Measurements from ENCODE around the gene WNT5B.
A peak's percentile ranks its signal among the peaks of the same experiment; 100 is the strongest.

The WNT5B gene

GRCh38 chr12:1606021-1606622 is 22.9 kb upstream of the WNT5B start:
- Mint-ChIP-seq H3K36me3 (ENCODE audit: insufficient read depth) (peaks cover 7% of the 10 kb centered on the region), H3K27me3 (peaks cover 0 to 8% of the 10 kb centered on the region in 2 donors), H3K4me3 (peak overlapping the region; percentile 79 to 90), H3K9me3 (no peaks in the 10 kb centered on the region), H3K27ac (peak overlapping the region; percentile 52 to 85), H3K4me1 (ENCODE audit: low read depth in 2 of 2) (peaks cover 20 to 23% of the 10 kb centered on the region in 2 donors)
- peak in 1 of 3 experiments; percentile 23 for DNase-seq
- peak; percentile 21 for ATAC-seq (replicated peaks)

- no peak for ATAC-seq (replicated peaks)
- no peak overlapping the region for H3K27ac Mint-ChIP-seq
- H3K4me1 Mint-ChIP-seq (ENCODE audit: low read depth in 2 of 2): peaks cover 13 to 14% of the 10 kb centered on the region in 2 donors
- peaks cover 0 to 15% of the 10 kb centered on the region in 2 donors for H3K27me3 Mint-ChIP-seq
- H3K4me3 Mint-ChIP-seq: no peak overlapping the region
- no peaks in the 10 kb centered on the region for H3K9me3 Mint-ChIP-seq
- DNase-seq: no peak
- peaks cover 11% of the 10 kb centered on the region for H3K36me3 Mint-ChIP-seq (ENCODE audit: insufficient read depth)
Observed at GRCh38 chr12:1607940-1608712, 20.9 kb upstream of the WNT5B start.

GRCh38 chr12:1608713-1609119 is 20.3 kb upstream of the WNT5B start:
- peaks cover 13 to 14% of the 10 kb centered on the region in 2 donors for H3K4me1 Mint-ChIP-seq (ENCODE audit: low read depth in 2 of 2)
- peaks cover 11% of the 10 kb centered on the region for H3K36me3 Mint-ChIP-seq (ENCODE audit: insufficient read depth)
- ATAC-seq (replicated peaks): no peak
- H3K9me3 Mint-ChIP-seq: no peaks in the 10 kb centered on the region
- H3K27ac Mint-ChIP-seq: no peak overlapping the region
- H3K27me3 Mint-ChIP-seq: peaks cover 0 to 15% of the 10 kb centered on the region in 2 donors
- H3K4me3 Mint-ChIP-seq: no peak overlapping the region
- DNase-seq: no peak

DNA sequence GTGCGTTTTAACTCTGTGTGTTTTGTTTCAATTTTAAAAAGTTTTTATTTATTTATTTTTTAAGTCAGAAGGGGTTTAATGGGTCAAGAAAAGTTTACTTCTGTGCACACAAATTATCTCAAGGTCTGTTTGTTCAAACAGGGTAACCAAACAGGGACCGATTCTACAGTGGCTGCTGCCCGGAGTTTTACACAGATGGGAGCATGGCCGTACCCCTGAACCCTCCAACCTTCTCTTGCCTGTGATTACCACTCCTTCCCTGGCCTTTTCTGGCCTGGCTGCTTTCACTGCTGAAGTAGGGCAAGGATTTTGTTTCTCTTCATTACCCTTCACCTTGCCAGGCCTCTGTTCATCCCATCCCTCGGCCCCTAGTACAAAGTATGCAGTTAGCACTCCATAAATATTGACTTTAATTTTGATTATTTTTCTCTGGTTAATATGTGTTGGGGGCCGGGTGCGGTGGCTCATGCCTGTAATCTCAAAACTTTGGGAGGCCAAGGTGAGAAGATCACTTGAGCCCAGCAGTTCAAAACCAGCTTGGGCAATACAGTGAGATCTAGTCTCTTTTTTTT is 18.9 kb upstream of the WNT5B start:
- peaks cover 6 to 8% of the 10 kb centered on the region in 2 donors for H3K4me1 Mint-ChIP-seq (ENCODE audit: low read depth in 2 of 2)
- ATAC-seq (replicated peaks): no peak

DNA sequence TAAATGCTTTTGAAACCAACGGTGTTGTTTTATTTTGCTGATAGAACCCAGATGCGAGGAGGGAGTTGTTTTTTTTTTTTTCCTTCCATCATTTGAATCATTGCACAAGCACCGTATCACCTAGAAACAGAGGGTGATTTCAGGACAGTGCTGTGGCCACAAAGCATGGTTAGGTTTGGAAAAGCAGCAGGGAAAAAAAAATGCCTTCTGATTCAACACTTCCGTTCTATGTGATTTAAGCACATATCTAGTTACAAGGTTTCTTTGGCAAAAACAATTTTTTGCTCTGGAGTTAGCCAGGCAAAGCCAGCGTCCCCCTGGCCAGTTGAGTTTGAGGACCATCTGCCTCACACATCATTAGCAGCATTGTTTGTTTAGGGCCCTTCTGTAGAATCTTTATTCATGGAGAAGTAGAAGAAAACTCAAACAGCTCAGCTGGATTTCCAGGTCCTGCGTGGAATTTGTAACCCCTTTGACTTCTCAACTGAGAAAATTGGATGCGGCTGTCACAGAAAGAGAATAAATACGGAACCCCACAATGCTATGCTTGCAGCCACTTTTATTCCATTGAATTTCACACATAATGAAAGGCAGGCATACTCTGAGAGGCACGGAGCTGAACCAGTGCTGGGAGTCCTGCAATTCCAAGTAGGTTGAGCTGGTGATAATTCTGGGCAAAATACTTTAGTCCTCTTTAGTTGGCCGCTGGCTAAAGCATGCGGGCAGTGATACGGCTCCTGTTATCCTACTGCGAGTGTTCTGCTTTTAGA is 17.0 kb upstream of the WNT5B start:
- no peak for ATAC-seq (replicated peaks)
- no peaks in the 10 kb centered on the region for H3K9me3 Mint-ChIP-seq
- peaks cover 5% of the 10 kb centered on the region for H3K36me3 Mint-ChIP-seq (ENCODE audit: insufficient read depth)
- DNase-seq: no peak
- H3K27ac Mint-ChIP-seq: no peak overlapping the region
- peaks cover 12 to 25% of the 10 kb centered on the region in 2 donors for H3K27me3 Mint-ChIP-seq
- no peak overlapping the region for H3K4me3 Mint-ChIP-seq
- H3K4me1 Mint-ChIP-seq (ENCODE audit: low read depth in 2 of 2): peaks cover 0 to 3% of the 10 kb centered on the region in 2 donors

More for the DNA sequence above, 18.9 kb upstream of the WNT5B start:
- DNase-seq: no peak
- Mint-ChIP-seq H3K27ac (no peak overlapping the region), H3K36me3 (ENCODE audit: insufficient read depth) (peaks cover 8% of the 10 kb centered on the region), H3K4me3 (no peak overlapping the region), H3K27me3 (peaks cover 7 to 16% of the 10 kb centered on the region in 2 donors), H3K9me3 (no peaks in the 10 kb centered on the region)

DNA sequence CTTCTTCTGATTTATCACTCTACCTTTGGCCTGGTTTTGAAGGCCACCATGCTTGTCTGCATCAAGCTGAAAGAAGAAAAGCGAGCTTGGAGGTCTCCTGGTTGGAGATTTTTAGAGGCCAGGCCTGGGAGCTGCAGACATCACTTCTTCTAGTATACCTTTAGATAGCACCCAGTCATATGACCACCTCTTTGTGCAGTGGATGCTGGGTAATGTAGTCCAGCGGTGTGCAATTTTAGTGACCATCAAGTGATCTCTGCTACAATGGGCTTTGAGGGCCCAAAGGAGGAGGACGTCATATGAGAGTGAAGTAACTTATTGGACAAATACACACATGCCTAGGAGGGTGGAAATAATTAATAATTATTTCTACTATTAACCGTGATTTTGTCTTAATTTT is 15.2 kb upstream of the WNT5B start:
- Mint-ChIP-seq H3K9me3 (no peaks in the 10 kb centered on the region), H3K4me3 (no peak overlapping the region), H3K27me3 (peaks cover 12 to 35% of the 10 kb centered on the region in 2 donors), H3K36me3 (ENCODE audit: insufficient read depth) (peaks cover 5% of the 10 kb centered on the region), H3K4me1 (ENCODE audit: low read depth in 2 of 2) (peaks cover 0 to 4% of the 10 kb centered on the region in 2 donors), H3K27ac (no peak overlapping the region)
- DNase-seq (no peak), ATAC-seq (replicated peaks) (no peak)

DNA sequence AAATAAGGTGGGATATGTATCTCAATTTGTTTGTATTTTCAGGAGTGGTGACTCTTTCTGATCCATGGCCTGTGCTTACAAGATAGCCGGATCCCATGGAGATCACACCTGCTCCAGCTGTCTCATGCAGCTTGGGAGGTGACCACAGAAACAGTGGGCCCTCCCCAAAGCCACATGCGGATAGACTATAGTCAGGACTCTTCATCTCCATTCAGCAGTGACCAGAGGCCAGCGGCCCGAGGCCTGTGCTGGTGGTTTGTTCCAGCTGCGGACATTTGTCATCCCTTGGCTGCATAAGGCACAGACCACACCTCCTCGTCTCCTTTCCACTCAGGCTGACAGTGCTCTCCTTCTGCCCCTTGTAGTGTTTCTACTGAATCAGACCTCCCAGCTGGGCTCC is 14.7 kb upstream of the WNT5B start:
- H3K27me3 Mint-ChIP-seq: peaks cover 12 to 35% of the 10 kb centered on the region in 2 donors
- H3K4me3 Mint-ChIP-seq: no peak overlapping the region
- H3K9me3 Mint-ChIP-seq: no peaks in the 10 kb centered on the region
- no peak for DNase-seq
- H3K36me3 Mint-ChIP-seq (ENCODE audit: insufficient read depth): peaks cover 5% of the 10 kb centered on the region
- H3K27ac Mint-ChIP-seq: no peak overlapping the region
- H3K4me1 Mint-ChIP-seq (ENCODE audit: low read depth in 2 of 2): peaks cover 0 to 7% of the 10 kb centered on the region in 2 donors
- ATAC-seq (replicated peaks): no peak

GRCh38 chr12:1616233-1617066 is 12.6 kb upstream of the WNT5B start:
- Mint-ChIP-seq H3K27me3 (peaks cover 12 to 35% of the 10 kb centered on the region in 2 donors), H3K27ac (no peak overlapping the region), H3K4me1 (ENCODE audit: low read depth in 2 of 2) (peaks cover 0 to 8% of the 10 kb centered on the region in 2 donors), H3K4me3 (no peak overlapping the region), H3K36me3 (ENCODE audit: insufficient read depth) (peaks cover under 1% of the 10 kb centered on the region), H3K9me3 (no peaks in the 10 kb centered on the region)
- ATAC-seq (replicated peaks): no peak
- no peak for DNase-seq

- no peaks in the 10 kb centered on the region for H3K36me3 Mint-ChIP-seq (ENCODE audit: insufficient read depth)
Observed at GRCh38 chr12:1618489-1618888, 10.5 kb upstream of the WNT5B start.

GRCh38 chr12:1619159-1619558 is 9.9 kb upstream of the WNT5B start:
- ATAC-seq (replicated peaks): no peak
- peaks cover 25 to 49% of the 10 kb centered on the region in 2 donors for H3K27me3 Mint-ChIP-seq

More at GRCh38 chr12:1618489-1618888, 10.5 kb upstream of the WNT5B start:
- H3K4me1 Mint-ChIP-seq (ENCODE audit: low read depth in 2 of 2): peaks cover 0 to 8% of the 10 kb centered on the region in 2 donors
- H3K27me3 Mint-ChIP-seq: peaks cover 21 to 42% of the 10 kb centered on the region in 2 donors
- DNase-seq: no peak
- no peaks in the 10 kb centered on the region for H3K9me3 Mint-ChIP-seq
- ATAC-seq (replicated peaks): no peak
- H3K27ac Mint-ChIP-seq: no peak overlapping the region
- no peak overlapping the region for H3K4me3 Mint-ChIP-seq

DNA sequence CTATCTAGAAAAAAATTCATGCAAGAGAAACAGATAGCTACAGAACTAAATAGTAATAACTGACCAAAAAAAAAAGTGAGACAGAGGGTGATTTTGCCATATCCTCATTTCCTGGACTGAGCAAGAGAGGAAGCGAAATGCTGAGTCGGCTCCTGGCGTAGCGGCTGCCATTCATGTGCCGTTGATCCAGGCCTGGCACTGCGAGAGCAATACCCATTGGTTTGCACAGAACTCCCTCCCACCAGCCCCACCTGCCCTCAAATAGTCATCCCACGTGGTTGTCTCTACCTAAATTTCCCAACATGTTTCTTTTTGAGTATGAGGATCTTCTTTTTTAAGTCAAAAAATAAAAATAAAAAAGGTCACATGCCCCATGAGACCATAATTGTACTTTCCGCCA is 9.4 kb upstream of the WNT5B start:
- Mint-ChIP-seq H3K9me3 (no peaks in the 10 kb centered on the region), H3K27me3 (peaks cover 27 to 52% of the 10 kb centered on the region in 2 donors), H3K27ac (peak overlapping the region in 1 of 2 donors; percentile 6), H3K4me1 (ENCODE audit: low read depth in 2 of 2) (peaks cover 0 to 8% of the 10 kb centered on the region in 2 donors), H3K4me3 (no peak overlapping the region), H3K36me3 (ENCODE audit: insufficient read depth) (no peaks in the 10 kb centered on the region)
- ATAC-seq (replicated peaks): no peak
- DNase-seq: no peak

More at GRCh38 chr12:1619159-1619558, 9.9 kb upstream of the WNT5B start:
- Mint-ChIP-seq H3K36me3 (ENCODE audit: insufficient read depth) (no peaks in the 10 kb centered on the region), H3K9me3 (no peaks in the 10 kb centered on the region), H3K27ac (peak overlapping the region in 1 of 2 donors; percentile 6), H3K4me1 (ENCODE audit: low read depth in 2 of 2) (peaks cover 0 to 8% of the 10 kb centered on the region in 2 donors), H3K4me3 (no peak overlapping the region)
- no peak for DNase-seq

DNA sequence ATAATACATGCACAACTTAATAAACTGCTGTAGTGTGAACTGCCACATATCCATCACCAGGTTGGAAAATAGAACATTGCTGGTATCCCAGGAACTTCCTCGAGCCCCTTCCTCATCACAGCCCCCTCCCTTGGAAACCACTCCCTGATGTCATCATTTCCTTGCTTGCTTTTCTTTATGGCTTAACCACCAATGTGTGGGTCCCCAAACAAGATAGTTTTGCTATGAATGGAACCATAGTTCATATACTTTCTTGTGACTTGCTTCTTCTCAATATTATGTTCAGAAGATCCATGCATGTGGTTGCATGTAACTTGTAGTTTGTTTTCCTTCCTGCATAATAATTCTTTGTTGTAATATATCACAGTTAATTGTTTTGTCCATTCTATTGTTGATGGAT is 8.9 kb upstream of the WNT5B start:
- Mint-ChIP-seq H3K4me1 (ENCODE audit: low read depth in 2 of 2) (peaks cover 0 to 8% of the 10 kb centered on the region in 2 donors), H3K36me3 (ENCODE audit: insufficient read depth) (no peaks in the 10 kb centered on the region), H3K27me3 (peaks cover 27 to 52% of the 10 kb centered on the region in 2 donors), H3K4me3 (no peak overlapping the region), H3K27ac (no peak overlapping the region), H3K9me3 (no peaks in the 10 kb centered on the region)
- DNase-seq: no peak
- no peak for ATAC-seq (replicated peaks)

All from effector memory CD8-positive, alpha-beta T cell (primary cell).